HG02970 (cell line): Measurements from ENCODE around the gene MTRF1L.

Source experiments
- ATAC-seq: cut with Tn5 transposase; IDR thresholded peaks from one replicate; pipeline ENCODE4 v1.9.1; 2021; ENCODE audit warnings: mild to moderate bottlenecking, moderate library complexity, moderate number of reproducible peaks; ENCODE audit not compliant: unreplicated experiment, low FRiP score

The MTRF1L gene, protein sequence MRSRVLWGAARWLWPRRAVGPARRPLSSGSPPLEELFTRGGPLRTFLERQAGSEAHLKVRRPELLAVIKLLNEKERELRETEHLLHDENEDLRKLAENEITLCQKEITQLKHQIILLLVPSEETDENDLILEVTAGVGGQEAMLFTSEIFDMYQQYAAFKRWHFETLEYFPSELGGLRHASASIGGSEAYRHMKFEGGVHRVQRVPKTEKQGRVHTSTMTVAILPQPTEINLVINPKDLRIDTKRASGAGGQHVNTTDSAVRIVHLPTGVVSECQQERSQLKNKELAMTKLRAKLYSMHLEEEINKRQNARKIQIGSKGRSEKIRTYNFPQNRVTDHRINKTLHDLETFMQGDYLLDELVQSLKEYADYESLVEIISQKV

DNA sequence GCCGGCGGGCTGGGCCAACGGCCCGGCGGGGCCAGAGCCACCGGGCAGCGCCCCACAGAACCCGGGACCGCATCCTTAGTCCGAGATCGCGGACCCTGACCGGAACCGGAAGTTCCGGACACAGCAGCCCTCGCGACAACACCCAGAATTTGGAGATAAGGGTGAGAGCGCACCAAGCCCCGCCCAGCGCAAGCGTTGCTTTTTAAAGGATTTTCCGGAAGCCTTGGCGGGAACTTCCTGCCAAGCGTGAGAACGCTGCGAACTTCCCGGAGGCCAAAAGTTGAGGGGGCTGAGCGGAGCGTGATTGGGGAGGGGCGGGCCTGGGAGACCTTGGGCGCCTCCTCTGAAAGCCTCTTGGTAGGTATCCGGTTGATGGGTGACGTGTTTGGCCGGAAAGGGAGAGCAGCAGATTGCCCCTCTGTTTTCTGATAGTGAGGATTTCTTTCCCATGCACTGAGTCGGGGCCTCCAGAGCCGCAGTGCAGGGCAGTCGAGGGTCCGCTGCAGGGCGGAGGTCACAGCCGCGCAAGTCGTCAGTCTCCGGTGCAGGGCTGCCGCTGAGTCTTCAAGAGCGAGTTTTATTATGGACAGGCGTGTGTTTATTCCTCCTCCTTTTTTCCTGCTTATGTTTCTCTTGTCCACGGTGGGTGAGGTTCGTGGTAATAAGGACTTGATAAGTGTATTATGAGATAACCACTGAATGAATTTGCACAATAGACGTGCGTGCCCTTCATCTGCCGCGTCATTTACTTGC lies at the start of gene MTRF1L:
Gene MTRF1L (minus strand): TSS at position 97 of the 753 bp plus-strand sequence. CDS start 24 bp downstream, at position 73.
- ATAC-seq: peak; percentile 97

DNA sequence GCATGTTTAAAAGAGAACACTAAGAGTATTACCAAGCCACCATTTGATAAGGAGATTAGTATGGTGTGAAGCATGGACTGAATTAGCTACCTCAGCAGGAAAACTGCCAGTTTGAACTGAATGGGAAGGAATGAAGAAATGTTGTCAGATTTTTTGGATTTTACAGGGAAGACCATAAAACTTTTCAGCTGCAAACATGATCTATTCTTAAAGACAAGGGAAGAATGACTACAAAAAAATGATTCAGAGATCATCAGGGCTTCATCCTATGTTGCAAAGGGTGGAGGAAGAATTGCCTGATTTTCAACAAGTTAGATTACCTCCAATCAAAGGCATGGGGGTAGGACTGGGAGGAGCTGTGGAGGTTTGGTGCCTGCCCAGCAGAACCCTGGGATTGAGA lies 49.3 kb upstream of the MTRF1L start:
- ATAC-seq: no peak

DNA sequence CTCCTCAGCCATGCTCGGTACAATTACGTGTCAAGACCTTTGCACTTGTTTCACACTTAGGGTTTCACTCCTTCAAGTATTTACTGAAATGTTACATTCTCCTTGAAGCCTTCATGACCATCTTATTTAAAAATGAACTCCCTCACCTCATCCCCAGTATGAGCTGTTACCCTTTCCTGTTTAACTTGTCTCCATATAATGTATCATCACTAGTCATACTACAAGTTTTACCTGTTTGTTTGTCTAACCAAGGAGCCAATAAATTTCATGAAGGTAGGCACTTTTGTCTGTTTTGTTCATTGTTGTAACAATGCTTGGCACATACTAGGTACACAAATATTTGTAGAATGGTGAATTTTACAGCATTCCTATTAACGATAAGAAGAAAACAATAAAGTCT lies 46.1 kb upstream of the MTRF1L start:
- ATAC-seq: no peak

DNA sequence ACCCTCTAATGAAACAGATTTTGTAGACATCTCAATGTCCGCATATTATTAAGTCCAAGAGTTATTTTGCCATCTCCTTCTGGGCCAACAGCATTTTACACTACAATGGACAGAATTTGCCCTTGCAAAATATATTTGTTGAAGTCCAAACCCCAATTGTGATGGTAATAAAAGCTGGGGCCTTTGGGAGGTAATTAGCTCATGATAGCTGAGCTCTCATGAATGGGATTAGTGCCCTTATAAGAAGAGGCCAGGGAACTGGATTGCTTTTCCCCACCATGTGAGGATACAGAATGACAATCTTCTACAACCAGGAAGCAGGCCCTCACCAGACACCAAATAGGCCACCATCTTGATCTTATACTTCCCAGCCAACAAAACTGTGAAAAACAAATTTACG lies 44.9 kb upstream of the MTRF1L start:
- no peak for ATAC-seq

DNA sequence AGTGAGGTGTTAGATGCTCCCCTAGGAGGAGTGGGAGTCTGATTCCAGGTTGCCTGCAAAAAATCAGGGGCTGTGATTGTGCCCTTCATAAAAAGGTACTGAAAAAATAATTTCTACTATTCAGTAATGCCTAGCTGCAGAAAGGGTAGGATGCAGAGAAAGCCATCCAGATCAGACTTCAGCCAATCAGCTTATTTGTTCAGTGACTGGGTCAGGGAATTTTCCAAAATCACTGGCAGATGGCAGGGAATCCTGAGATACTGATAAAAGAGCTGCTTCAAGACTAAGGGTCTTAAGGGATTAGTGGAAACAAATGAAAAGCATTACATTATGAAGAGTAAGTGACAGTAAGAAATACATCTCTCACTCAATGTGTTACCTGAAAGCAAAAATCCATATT lies 42.8 kb upstream of the MTRF1L start:
- ATAC-seq: no peak

DNA sequence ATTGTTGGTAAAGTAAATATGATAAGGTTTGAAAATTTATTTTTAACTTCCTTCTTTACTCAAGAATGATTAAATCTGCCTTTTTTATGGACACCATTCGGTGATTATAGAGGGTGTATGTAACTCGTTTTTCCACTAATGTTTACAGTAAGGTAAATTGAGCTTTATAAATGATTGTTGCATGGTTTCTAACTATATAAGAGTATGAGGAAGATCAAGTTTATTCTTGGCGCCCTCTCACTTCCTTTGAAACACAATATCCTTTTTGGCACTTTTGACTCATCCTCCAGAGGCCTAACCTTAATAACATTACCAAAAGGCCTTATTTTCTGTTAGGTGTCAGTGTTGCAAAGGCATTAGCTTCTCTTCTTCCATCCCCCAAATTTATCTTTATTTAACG lies 41.8 kb upstream of the MTRF1L start:
- no peak for ATAC-seq

DNA sequence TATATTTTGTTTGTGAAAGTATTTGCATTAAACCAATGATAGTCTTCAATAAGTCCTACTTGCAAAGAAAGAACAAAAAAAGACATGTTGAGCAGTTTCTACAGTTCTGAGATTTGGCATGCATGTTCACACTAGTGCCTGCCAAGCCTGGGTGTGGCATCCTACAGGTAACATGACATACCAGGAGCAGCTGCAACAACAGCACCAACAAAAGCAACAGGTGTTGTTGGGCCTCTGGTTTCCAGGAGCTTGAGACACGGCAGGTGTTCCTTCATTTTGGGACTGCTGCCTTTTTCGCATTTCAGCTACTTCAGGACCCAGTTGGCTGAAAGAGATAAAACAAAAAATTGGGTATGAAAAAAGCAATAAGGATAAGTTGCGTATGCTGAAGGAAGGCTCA lies 41.2 kb upstream of the MTRF1L start:
- ATAC-seq: no peak

DNA sequence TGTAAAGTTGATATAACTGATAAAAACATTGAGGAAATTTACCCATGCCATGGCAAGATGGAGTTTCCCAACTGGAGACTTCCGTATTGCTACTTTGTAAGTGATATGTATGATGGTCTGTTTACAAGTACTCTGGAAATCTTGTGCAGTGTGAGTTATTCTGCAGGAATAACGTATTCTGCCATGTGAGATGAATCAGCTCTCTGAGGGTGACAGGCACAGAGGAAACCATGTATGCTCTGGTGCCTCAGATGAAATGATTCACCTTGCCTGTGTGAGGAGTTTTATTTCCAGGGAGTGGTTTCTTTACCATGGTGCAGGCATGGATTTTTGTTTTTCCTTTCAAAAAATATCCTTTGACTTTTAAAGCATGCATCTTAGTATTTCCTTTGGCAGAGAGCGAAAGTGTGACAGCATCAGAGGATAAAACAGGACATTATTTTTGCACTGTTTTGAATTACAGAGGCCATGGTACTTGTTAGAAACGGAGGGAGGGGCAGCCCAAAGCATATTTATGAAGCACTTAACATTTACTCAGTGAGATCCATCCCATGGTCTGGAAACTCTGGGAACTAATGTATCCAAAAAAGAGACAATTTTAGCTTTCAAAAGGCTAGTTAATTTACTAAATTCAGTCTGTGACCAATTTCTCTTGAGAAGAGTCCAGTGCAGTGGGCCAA lies 36.0 kb upstream of the MTRF1L start:
- no peak for ATAC-seq

DNA sequence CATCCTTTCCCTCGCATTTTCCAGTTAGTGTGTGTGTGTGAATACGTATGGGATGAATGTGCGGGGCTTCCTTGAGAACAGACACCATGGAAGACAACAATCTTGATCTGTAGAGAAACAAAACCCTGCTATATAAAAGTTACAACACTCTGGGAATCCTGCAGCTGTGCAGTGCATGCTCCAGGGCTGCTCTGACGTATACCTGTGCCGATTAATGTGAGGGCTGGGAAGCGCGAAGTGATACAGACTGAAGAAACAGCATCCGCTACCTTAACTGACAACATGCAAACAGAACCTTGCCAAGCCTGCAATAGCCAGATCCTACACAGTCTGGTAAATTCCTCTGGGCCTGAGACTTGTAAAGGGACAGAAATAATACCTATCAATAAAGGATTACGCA lies 31.6 kb upstream of the MTRF1L start:
- ATAC-seq: no peak

DNA sequence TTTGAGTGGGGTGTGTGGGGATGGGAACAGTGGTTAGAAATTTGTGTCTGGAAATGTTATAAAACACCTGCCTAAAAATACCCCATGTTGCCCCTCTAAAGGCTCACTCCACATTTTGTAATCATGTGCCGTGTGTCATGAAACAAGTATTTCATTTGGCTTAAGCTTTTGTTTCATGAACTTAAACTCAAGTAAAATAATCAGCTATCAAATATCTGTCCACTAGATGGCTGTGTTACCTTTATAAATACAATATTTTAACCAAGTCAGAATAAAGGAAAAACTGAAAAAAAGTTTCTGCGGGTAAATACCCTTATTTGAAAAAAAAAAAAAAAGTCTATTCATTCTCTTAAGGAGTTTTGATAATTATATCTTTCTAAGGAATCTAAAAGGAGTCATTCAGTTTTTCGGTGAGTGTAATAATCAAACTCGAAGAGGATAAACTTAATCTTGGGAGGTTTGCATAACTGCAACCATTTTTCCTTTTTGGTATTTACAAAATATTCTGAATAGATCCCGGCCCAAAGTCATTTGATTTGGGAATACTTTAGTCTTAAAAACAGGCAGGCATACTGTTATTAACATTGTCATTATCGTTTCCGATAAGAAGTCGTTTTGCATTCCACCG lies 29.9 kb upstream of the MTRF1L start:
- ATAC-seq: no peak

DNA sequence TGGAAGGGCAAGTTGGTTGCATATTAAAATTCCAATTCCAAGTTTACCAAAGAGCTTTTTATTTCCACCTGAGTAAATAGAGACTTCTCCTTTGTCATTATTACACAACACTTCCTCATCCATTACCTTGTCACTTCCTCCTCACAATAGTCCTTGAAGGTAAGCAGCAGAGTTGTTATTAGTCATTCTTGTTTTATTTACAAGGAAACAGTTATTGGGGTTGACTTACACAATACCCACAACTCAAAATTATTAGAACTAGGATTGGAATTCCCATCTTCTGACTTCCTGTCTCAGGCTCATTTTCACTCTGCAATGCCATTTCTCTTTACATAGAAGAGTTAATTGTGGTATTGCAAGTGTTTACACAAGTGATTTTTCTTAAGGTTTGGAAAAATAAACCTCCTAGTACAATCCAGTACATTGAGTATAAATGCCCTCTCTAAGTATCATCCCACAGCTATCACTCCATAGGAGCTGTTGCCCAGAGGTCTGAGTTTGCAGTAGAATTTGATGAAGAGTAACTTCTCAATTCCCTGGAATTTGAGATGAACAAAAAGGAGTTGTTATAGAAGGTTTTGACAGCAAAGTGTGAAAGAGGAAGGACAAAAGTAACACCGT lies 28.9 kb upstream of the MTRF1L start:
- no peak for ATAC-seq

DNA sequence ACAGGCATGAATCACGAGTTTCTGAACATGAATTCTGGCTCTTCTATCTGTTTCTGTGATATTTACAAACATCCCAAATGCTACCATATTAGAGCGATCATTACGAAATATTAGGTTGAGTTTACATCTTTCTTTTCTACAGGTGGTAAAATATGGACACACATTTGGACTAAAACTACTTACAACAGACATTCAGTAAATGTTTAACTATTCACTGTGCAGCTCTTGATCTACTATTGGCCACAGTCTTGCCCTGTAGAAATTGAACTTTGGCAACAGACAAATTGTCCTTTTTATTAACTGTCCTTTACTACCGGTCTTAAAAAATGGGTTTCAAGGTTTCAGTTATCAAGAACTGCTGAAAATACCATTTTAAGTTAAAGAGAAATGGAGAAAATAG lies 26.5 kb upstream of the MTRF1L start:
- no peak for ATAC-seq

DNA sequence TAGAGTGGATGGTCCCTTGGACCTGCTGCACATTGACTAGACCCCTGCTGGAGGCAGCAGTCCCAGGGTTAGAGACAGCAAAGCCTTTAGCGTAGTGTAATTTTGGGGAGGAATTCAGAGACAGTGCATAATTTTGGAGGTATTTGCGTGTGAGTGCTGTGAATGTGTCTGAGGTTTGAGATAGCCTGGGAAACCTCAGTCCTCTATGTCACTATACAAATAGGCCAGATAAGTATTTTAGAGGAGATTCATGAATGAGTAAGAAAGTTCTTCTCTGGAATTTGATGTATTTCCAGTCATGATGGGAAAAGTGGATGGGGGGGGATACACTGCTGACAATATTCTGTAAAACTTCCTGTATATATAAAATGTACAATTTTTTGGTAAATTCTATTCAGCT lies 25.8 kb upstream of the MTRF1L start:
- no peak for ATAC-seq

DNA sequence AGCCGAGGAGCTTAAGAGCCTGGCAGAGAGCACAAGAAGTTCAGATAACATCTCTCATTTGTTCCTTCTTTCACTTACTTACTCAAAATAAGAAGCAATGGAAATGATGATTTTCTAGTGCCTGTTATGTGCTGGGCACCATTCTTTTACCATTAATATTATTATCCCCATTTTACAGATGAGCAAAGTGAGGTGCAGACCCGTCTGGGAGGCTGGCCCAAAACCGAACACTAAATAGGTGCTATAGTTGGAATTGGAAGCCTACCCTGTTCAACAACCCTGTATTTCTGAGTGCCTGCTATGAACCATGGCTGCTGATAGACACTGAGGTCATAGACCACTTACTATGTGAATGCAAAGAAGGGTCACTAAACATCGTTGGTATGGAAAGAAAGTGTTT lies 25.0 kb upstream of the MTRF1L start:
- no peak for ATAC-seq

DNA sequence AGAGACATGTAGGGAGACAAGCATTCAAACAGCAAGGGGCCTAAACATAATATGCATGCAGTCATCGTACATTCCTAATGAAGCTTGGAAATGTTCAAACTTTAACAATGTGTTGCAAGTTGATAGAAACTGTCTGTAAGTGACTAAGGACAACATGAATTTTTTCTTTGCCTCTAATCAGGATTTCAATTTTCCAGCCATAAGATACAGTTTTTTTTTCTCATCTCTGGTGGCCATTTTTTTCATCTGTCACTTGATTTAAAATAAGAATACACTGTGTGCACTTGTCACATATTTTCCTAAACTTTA lies 22.2 kb upstream of the MTRF1L start:
- ATAC-seq: no peak

DNA sequence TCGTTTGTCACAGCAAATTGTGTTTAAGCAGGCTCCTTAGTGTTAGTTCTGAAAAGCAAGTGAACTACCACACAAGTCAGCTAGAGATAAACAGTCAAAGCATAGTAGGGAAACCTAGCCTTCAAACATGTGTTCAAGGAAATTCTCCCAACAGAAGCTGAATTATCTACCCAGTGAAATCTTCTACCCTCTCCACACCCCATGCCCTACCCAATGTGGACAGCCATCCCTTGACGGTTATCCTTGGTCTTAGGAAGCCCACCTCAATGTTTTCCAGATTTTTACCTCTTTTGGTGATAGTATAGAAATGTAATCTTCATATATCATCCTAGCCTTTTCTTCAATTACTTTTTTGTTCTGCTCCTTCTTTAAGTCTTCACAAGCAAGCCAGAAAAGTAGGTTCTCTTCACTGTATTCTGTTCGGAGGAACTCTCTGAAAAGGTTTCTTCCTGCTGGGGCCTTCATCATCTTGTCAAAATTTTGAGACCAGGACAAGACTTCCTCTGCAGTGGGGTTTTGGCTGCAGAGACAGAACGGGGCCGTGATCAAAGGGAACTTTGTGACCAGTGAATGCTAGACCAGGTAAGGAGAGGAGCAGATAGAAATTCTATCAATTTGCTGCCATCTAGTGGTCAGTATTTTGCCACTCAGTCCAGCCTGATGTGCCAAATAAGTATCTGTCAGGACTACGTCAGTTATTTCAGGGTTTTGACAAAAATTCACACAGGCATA lies 21.6 kb upstream of the MTRF1L start:
- peak; percentile 87 for ATAC-seq

DNA sequence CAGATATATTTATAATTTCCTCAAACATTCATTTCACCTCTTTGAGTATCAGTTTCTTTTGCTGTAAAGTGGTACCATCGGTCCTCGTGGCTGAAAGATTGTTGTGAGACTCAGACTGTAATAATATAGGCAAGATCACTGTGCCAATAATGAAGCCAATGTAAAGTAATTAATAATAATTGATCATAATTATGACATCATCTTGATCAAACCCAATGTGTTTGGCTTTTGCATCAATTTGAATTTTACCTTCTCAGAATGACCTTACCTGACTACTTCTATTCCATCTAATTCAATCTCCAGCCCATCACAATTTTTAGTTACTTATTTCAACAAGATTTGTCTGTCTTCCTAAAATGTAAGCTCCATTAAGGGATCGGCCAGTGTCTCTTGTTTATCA lies 15.8 kb upstream of the MTRF1L start:
- no peak for ATAC-seq

DNA sequence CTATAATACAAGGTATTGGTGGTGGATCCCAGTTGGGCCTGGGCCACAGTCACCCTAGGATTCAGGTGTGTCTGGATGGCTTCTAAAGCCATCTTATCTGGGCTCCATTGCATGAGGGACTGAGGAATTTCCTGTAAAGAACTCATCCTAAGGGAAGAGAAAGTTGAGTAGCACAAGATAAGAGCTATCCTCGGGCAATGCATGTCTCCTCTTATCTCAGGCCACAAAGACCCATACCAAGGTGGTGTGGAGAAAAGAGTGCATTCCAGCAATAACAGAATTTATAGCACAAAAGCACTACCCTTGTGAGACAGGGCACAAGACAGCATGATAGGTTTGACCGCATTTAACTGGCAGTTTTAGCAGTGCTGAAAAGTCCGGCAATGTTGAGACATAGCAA lies 14.3 kb upstream of the MTRF1L start:
- ATAC-seq: no peak

DNA sequence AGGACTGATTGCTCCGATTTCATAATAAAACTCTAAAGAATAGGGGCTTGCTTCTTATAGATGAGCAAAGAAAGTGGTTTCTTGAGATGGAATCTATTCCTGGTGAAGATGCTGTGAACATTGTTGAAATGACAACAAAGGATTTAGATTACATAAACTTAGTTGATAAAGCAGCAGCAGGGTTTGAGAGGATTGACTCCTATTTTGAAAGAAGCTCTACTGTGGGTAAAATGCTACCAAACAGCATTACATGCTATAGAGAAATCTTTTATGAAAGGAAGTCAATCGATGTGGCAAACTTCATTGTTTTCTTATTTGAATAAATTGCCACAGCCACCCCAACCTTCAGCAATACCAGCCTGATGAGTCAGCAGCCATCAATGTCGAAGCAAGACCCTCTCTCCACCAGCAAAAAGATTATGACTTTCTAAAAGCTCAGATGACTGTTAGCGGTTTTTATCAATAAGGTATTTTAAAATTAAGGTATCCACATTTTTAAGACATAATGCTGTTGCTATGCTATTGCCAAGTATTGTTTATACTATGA lies 12.7 kb upstream of the MTRF1L start:
- no peak for ATAC-seq

DNA sequence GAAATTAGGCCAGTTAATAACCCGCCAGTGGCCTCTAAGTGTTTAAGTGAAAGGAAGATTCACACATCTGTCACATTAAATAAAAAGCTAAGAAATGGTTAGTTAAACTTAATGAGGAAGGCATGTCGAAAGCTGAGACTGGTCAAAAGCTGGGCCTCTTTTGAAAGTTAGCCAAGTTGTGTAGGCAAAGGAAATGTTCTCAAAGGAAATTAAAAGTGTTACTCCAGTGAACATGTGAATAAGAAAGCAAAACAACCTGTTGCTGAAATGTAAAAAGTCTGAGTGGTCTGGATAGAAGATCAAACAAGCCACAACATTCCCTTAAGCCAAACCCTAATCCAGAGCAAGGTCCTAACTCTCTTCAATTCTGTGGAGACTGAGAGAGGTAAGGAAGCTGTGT lies 10.9 kb upstream of the MTRF1L start:
- no peak for ATAC-seq
